ENCODE data around the gene TRDN.

DNA sequence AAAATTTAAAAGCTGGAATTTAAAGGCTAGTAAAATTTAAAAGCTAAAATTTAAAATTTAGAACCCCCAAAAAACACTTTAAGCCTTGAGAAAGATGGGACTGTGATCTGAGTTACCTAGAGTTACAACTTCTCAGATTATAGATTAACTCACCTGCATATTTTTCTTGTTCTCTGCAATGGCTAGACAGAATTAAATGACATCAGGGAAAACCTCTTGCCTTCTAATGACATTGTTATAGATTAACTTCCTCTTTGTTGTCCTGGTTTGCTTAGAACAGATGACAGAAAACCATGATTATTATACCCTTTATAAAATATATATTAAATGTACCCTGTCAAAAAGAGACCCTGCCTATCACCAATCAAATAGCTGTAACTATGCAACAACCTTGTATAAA lies 56.4 kb downstream of the TRDN start:
- TF ChIP-seq, protein P1, sequence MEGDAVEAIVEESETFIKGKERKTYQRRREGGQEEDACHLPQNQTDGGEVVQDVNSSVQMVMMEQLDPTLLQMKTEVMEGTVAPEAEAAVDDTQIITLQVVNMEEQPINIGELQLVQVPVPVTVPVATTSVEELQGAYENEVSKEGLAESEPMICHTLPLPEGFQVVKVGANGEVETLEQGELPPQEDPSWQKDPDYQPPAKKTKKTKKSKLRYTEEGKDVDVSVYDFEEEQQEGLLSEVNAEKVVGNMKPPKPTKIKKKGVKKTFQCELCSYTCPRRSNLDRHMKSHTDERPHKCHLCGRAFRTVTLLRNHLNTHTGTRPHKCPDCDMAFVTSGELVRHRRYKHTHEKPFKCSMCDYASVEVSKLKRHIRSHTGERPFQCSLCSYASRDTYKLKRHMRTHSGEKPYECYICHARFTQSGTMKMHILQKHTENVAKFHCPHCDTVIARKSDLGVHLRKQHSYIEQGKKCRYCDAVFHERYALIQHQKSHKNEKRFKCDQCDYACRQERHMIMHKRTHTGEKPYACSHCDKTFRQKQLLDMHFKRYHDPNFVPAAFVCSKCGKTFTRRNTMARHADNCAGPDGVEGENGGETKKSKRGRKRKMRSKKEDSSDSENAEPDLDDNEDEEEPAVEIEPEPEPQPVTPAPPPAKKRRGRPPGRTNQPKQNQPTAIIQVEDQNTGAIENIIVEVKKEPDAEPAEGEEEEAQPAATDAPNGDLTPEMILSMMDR (conservative IDR thresholded peaks at IDR 0.05 in 1 of 2, IDR thresholded peaks at IDR 0.05 in 1 of 2; ENCODE audit: extremely low read depth in 1 of 2, insufficient read depth in 1 of 2, low read depth in 1 of 2, low read length in 2 of 2): no peak
- no peak for TF ChIP-seq EZH2 (IDR thresholded peaks at IDR 0.05; ENCODE audit: borderline replicate concordance, low read length)

All from mammary epithelial cell (primary cell).